NCI-H345 treated with DMSO at 0.1 percent for 48 hours (cell line): Measurements from ENCODE around the gene RTRAF.

ENCODE experiments used
- DNase-seq: peaks from one replicate; lab custom pipeline; 2025; ENCODE audit not compliant: unreplicated experiment; lab: John Stamatoyannopoulos, UW

RTRAF gene

GRCh38 chr14:52020161-52020714, 30.9 kb downstream of the RTRAF start:
- DNase-seq = no peak

DNA sequence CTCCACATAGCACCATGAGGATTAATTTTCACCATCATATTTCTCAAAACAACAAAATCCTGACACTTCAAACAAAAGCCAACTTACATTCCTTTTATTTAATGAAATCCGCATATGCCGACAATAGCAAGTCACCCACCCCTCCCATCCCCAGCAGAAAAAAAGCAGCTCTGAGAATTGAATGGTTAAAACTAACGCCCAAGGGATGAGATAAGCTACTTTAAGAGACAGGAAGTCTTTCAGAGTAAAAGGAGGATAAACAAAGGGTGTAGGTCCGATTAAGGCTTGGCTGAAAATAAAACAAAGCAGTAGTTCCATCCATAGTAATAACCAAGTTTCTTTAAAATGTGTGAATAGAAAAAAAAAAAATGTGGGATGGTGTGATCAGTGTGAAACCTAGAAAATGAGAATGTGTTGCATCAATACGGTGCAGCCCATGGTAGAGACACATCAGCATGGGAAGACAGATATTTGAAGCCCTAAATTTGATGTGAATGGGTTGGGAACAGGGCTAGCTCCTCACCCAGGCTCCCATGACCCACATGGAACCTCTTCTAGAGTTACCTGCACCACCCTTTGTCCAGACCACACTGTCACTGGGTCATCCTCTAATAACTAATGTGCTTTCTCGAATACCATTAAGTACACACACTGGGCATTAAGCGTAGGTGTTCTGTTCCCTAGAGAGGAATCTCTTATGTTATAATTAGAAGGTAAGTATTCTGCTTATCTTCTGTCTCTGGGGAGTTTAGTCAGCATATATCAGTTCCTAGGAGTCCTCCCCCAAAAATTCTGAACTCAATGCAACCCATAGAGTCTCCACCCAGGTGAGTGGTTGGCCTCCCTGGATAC, 31.7 kb downstream of the RTRAF start:
- DNase-seq = no peak

GRCh38 chr14:52021957-52022600, 32.7 kb downstream of the RTRAF start:
- no peak for DNase-seq

DNA sequence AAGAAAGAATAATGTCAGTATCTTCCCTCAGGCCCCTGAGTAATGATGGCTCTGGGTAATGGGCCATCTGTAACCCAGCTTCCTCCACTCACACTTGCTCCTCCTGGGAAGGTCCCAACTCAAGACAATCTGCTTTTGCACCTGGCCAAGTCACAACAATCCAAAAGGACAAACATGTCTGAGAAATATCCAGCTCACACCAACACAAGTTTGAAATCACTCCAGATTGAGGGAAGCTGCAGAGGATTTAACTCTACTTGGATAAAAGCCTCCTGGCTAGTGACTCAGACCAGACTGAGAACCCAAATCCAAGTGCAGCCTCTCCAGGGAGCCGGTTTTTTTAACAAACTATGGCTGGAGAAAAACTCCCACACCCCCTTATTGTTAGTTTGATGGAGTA, 34.2 kb downstream of the RTRAF start:
- DNase-seq = no peak

GRCh38 chr14:52025310-52025709, 36.0 kb downstream of the RTRAF start:
- no peak for DNase-seq

GRCh38 chr14:52026017-52026660, 36.8 kb downstream of the RTRAF start:
- no peak for DNase-seq

DNA sequence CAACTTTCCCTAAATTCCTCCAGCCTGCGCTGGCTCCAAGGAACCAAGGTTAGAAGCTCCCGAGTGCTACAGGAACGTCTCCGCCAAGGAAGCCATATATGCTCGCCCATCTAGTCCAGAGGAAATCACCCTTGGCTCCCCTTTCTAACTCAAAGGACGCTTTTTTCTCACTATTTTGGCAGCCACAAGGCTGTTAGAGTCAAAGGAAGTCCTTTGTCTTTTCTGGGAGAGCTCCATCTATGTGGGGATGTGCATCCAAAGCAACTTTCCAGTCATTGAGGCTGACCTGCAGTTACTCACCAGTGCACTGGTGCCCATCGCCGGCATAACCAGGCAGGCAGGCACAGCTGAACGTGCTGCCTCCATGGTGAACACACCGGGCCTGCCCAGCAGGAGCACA, 37.6 kb downstream of the RTRAF start:
- DNase-seq = no peak

DNA sequence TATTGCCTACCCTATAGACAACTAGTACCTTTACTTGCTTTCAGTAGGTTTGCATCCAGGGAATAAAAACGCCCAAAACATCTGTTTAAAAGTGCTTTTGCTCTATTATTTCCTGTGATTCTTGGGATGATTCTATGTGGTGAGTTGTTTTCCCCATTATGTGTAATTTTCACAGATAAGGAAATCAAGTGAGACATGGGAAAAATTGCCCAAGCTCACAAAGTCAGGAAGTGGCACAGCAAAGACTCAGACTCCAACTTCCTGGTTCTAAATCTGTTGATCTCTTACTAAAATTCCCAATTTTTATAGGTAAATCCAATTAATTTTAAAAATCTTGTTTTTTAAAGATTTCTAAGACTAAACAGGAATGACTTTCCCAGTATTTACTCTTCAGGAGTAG, 40.5 kb downstream of the RTRAF start:
- no peak for DNase-seq

DNA sequence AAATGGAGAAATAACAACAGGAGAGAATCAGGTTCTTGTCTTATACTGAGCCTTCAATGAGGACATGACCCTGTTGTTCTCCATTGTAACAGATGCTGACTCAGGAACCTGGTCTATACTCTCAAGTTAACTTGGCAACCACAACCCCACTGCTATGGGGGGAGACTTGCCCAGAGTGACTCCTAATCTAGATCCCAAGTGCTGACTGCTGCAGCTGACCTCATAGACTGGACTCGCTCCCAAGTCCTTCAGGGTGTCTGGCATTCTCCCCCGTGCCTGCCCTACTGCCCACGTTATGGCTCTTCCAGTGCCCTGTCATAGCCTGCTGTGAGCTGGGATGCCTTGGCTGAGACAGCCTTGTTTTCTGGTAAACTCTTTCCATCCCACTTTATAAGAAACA, 42.4 kb downstream of the RTRAF start:
- no peak for DNase-seq

DNA sequence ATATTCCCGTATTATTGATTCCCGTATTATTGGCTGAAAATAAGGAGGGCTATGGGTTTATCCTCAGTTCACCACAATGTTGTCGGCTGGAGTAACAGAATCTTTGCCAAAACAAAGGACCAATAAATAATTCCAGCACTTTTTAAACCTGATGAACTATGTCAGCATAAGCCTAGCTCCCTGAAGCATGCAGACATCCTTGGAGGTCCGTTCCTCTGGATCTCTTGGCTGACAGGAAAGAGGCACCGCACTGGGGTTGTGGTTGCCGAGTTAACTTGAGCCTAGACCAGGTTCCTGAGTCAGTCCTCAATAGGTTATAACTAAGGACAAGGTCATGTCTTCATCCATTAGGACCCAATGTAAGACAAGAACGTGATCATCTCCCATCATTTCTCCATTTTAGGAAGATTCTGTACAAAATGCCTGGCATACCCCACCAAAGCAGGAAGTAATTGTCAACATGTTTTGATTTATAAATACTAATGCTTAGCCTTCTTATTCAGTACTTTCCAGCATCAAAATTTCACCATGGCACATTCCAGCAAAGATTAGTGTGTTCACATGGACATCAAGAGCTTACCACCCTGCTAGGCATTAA, 43.0 kb downstream of the RTRAF start:
- no peak for DNase-seq

GRCh38 chr14:52033101-52033642, 43.8 kb downstream of the RTRAF start:
- no peak for DNase-seq

DNA sequence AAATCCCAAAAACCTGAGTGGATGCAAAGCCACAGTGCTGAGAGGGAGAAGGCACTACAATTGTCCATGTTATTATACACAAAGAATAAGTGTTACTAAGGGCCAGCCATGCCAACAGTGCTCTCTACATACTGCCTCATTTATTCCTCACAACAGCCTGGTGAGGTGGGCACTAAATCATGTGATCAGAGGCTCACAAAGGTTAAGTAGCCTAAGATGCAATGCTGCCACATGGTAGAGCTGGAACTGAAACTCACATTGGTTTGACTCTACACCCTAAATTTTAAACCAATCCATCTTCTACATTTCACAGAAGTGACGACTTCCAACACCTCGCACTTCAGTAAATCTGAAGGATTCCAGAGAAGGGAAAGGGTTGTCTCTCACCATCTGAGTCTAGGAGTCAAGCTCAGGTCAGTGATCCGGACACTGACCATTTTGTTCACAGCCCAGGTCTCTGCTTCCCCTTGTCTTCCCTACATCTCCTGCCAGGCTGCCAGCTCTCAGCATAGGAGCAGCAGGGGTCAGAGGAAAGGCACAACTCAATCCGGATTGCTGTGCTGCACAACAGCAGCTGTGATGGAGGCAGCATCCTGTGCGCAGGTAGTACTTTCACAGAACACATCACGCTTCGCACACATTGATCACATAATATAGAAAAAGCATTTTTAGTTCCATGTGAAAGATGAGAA, 49.9 kb downstream of the RTRAF start:
- DNase-seq = no peak

DNA sequence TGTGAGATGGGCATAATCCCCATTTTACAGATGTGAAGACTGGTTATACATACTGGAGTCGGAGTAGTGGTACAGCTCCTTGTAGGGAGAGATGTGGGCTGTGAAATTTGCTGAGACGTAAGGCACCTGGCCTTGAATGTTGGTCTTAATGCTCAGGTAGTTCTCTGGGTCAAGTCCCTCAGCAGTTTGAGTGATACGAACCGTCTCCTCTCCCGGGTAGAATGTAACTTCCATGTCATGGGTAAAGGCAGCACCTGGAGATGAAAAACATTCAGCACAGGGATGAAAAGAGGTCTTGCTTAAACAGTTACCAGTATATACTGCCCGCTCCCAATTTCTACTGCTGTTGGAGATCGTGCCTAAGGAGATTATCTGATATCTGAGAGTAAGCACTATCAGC, 51.3 kb downstream of the RTRAF start:
- no peak for DNase-seq

DNA sequence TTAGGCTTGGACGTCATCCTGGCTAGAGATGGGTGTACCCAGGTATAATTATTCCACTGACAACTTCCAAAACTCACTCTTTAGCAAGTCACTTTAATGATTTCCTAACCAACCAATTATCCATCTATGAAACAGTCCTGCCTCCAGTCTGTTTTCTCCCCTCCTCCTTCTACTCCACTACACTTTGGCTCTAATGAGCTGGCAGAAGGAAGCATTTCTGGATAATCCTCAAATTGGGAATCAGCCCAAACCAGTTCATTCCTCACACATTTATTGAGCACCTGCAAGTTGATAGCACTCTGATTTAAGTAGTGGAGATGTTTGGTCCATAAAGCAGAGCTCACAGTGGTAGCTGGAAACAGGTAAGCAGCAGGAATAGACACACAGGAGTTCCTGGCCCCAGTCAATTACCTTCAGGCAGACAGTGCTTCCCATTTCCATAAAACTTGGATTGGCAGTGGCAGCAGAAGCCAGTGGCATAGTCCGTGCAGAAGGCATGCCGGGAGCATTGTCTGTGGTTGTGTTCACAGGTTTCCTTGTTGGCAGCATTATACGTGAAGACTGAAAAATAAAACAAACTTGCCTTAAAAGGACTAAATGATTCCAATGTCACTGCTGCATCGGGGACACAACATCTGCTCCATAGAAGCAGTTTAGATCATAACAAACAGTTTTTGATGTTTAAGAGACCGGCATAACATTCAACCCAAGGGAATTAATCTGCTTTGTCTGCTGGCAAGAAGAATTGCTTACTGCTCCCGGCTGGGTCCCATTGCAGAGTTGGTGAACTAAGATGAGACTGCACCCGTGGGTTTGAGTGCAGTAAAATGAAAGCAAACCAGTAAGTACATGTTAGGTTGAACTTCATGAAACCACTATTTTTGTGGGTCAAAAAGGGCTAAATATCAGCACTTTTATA, 53.3 kb downstream of the RTRAF start:
- DNase-seq = no peak

DNA sequence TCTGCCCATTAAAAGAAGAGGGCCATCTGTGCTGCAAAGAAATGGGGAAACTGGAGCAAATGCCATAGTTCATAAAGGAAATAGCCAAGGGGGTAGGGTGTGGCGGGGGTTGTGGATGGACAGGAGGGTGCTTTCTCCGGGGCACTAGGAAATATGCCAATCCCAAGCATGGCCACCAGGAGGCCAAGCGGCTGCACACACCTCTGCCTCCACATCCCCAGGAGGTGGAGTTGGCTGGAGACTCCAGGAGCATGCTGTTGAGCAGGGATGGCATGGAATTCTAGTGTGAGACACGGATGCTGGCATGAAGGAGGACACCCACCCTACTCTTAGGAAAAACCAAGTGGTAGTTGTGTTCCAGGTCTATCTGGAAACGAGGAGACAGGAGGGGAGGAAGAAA, 54.3 kb downstream of the RTRAF start:
- DNase-seq = no peak

GRCh38 chr14:52044791-52045522, 55.6 kb downstream of the RTRAF start:
- no peak for DNase-seq

DNA sequence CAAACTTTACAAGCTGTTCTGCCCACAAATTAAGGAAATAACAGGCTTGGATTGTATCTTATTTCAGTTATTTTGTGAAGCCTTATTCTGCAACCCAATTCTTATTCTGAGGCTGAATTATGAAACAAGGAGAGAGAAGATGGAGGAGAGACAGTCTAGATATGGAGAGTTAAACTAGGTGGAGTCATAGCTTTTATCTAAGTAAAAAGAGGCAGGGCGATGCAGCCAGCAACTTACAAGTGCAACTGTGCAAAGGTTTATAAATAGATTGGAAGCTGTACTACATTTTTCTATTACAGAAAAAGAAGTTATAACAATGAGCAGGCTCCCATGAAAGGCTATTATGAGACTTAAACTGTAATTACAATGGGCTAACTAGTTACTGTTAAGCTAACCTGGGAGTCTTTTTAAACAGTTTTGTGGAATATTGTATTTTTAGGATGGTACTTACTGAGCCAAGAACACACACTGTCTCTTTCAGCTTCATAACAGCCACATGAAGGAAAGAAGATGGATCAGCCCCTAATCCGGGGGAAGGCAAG, 57.1 kb downstream of the RTRAF start:
- DNase-seq = no peak

DNA sequence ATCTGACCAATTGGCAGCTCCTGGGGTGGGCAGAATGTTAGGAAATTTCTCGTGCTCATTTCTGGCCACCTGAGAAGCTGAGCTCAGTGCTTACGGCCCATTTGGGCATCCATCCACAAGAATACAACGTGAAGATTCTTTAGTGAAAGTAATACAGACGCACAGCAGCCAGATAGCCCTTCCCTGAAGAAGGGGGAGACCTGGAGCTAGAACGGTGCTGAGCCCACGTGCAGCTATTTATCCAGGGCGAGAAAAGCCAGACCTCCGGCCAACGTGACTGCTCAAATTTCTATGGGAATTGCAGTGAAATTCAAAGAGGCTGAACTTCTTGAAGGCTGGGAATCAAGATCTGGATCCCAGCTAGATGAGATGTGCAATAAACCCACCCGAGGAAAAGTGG, 58.8 kb downstream of the RTRAF start:
- DNase-seq = no peak
